Neural cell (in vitro differentiated cells): ENCODE data around the gene COG7. TPM values are rescaled to one million over a fixed set of nuclear protein-coding genes. Genes with fewer than 3 reads are reported as not detected.

Experiments used
- H2AFZ ChIP-seq: fragments of 200-600, 300-800 bp; sonication (generic), shearing (Covaris generic); 2 replicates; pipeline ENCODE4 v1.6.0; 2014; ENCODE audit warnings: low read depth, mild to moderate bottlenecking, antibody characterized with exemption, low read length, moderate library complexity
- H3F3A ChIP-seq: fragments of 200-600 bp; shearing (Covaris generic); 2 replicates; pipeline ENCODE4 v1.6.1; 2016; ENCODE audit warnings: mild to moderate bottlenecking, moderate library complexity, mixed read lengths, antibody characterized with exemption, low read length; ENCODE audit not compliant: insufficient read depth, poor library complexity, severe bottlenecking
- H3K27ac ChIP-seq: fragments of 200-600, 300-800 bp; sonication (generic), shearing (Covaris generic); 2 replicates; pipeline ENCODE4 v1.5.1; 2014; ENCODE audit warnings: mild to moderate bottlenecking, low read length, moderate library complexity
- H3K27me3 ChIP-seq: fragments of 300-800, 200-600 bp; sonication (generic), shearing (Covaris generic); 2 replicates; pipeline ENCODE4 v1.6.0; 2014; ENCODE audit warnings: mild to moderate bottlenecking, low read depth, low read length, moderate library complexity; ENCODE audit not compliant: insufficient read depth
- H3K36me3 ChIP-seq: fragments of 300-800, 200-600 bp; sonication (generic), shearing (Covaris generic); 2 replicates; pipeline ENCODE4 v1.5.1; 2014; ENCODE audit warnings: mild to moderate bottlenecking, antibody characterized with exemption, low read length, moderate library complexity; ENCODE audit not compliant: insufficient read depth
- H3K4me2 ChIP-seq: fragments of 300-800, 200-600 bp; sonication (generic), shearing (Covaris generic); 2 replicates; pipeline ENCODE4 v1.6.0; 2014; ENCODE audit warnings: mild to moderate bottlenecking, low read length
- H3K4me3 ChIP-seq: fragments of 300-800, 200-600 bp; sonication (generic), shearing (Covaris generic); 2 replicates; pipeline ENCODE4 v1.5.1; 2014; ENCODE audit warnings: mild to moderate bottlenecking, low read length, moderate library complexity
- H3K79me2 ChIP-seq: fragments of 200-600 bp; shearing (Covaris generic); replicated peaks from 2 replicates; pipeline ENCODE4 v1.6.0; 2014; ENCODE audit warnings: mild to moderate bottlenecking, low read length, moderate library complexity; ENCODE audit not compliant: insufficient read depth
- H3K9ac ChIP-seq: fragments of 300-800, 200-600 bp; sonication (generic), shearing (Covaris generic); 2 replicates; pipeline ENCODE4 v1.6.1; 2016; ENCODE audit warnings: mild to moderate bottlenecking, low read length, mixed read lengths
- H3K9me2 ChIP-seq: fragments of 200-600 bp; shearing (Covaris generic); 2 replicates; pipeline ENCODE4 v1.6.1; 2016; ENCODE audit warnings: mild to moderate bottlenecking, low read length, mixed read lengths; ENCODE audit not compliant: insufficient read depth
- H3K9me3 ChIP-seq: fragments of 200-600, 300-800 bp; sonication (generic), shearing (Covaris generic); 2 replicates; pipeline ENCODE4 v1.6.1; 2016; ENCODE audit warnings: mild to moderate bottlenecking, mixed run types, low read length, moderate library complexity, mixed read lengths
- H4K20me1 ChIP-seq: fragments of 200-600 bp; shearing (Covaris generic); 2 replicates; pipeline ENCODE4 v1.6.1; 2016; ENCODE audit warnings: mild to moderate bottlenecking, mixed run types; ENCODE audit not compliant: insufficient read depth
- EP300 ChIP-seq: fragments of 450-650 bp; conservative IDR thresholded peaks from 2 replicates; pipeline ENCODE4 v1.6.1; 2014; ENCODE audit warnings: antibody characterized with exemption, mild to moderate bottlenecking, moderate library complexity; ENCODE audit not compliant: poor library complexity, severe bottlenecking
- EZH2 ChIP-seq: fragments of 200-600, 300-800 bp; shearing (Covaris generic), sonication (generic); IDR thresholded peaks from 2 replicates; pipeline ENCODE4 v1.6.1; 2014; ENCODE audit warnings: antibody characterized with exemption, low read length, borderline replicate concordance, mild to moderate bottlenecking; ENCODE audit not compliant: insufficient read depth, poor library complexity, severe bottlenecking
- MXI1 ChIP-seq: fragments of 450-650 bp; conservative IDR thresholded peaks from 2 replicates; pipeline ENCODE4 v1.6.1; 2014; ENCODE audit warnings: antibody characterized with exemption, mild to moderate bottlenecking; ENCODE audit not compliant: poor library complexity, severe bottlenecking
- POLR2AphosphoS5 ChIP-seq: IDR thresholded peaks from 2 replicates; pipeline ENCODE4 v1.6.1; 2012
- RAD21 ChIP-seq: fragments of 450-650 bp; conservative IDR thresholded peaks from 2 replicates; pipeline ENCODE4 v1.6.1; 2014; ENCODE audit warnings: antibody characterized with exemption, mild to moderate bottlenecking, moderate library complexity
- SMC3 ChIP-seq: fragments of 450-650 bp; conservative IDR thresholded peaks from 2 replicates; pipeline ENCODE4 v1.6.1; 2014; ENCODE audit warnings: antibody characterized with exemption, mild to moderate bottlenecking, moderate library complexity; ENCODE audit not compliant: poor library complexity
- TAF1 ChIP-seq: IDR thresholded peaks from 2 replicates; pipeline ENCODE4 v1.6.1; 2012; ENCODE audit warnings: low read depth
- polyA plus RNA-seq: library from polyadenylated mRNA; depleted of rRNA; stranded (reverse); fragments of >200 nt; gene quantifications from 2 replicates; pipeline ENCODE4 v1.2.3, GENCODE V29; 2014
- TF ChIP-seq, protein P1 (sequence below): fragments of 450-650 bp; IDR thresholded peaks from 2 replicates; pipeline ENCODE4 v1.5.1; 2014; ENCODE audit warnings: antibody characterized with exemption, mild to moderate bottlenecking, moderate library complexity; ENCODE audit not compliant: poor library complexity, severe bottlenecking
- TF ChIP-seq, protein P2 (sequence below): IDR thresholded peaks from 2 replicates; pipeline ENCODE4 v1.6.1; 2012; ENCODE audit warnings: borderline replicate concordance

Gene COG7
- polyA plus RNA-seq, 1 donor from 2014 or later = 16.2 TPM

DNA sequence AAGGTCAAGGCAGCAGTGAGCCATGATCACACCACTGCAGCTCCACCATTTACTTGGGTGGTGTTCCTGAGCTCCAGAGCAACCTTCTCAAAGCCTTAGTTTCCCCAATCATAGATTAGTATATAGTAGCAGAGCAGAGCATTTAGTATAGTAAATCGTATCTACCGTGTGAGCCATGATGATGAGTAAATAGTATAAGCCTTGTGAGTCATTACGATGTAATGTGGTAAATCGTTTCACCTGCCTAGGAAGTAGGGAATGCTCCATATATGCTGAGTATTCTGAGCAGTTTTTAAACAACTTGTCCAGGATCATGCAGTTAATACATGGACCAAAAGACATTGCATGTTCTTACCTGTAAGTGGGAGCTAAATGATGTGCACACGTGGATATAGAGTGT, 84.5 kb downstream of the COG7 start:
- no peak overlapping the region for H2AFZ ChIP-seq
- no peak overlapping the region for H3K4me3 ChIP-seq
- no peaks in the 10 kb centered on the region for H3K9me2 ChIP-seq
- no peaks in the 10 kb centered on the region for H3K36me3 ChIP-seq
- no peaks in the 10 kb centered on the region for H3F3A ChIP-seq
- no peak overlapping the region for H3K4me2 ChIP-seq
- H3K79me2 ChIP-seq = no peaks in the 10 kb centered on the region
- H3K27ac ChIP-seq = no peak overlapping the region
- H3K9me3 ChIP-seq = no peaks in the 10 kb centered on the region
- H3K27me3 ChIP-seq = no peaks in the 10 kb centered on the region
- no peak overlapping the region for H3K9ac ChIP-seq
- no peak for TF ChIP-seq EZH2
- TF ChIP-seq POLR2AphosphoS5 = no peak
- TF ChIP-seq, protein P1, sequence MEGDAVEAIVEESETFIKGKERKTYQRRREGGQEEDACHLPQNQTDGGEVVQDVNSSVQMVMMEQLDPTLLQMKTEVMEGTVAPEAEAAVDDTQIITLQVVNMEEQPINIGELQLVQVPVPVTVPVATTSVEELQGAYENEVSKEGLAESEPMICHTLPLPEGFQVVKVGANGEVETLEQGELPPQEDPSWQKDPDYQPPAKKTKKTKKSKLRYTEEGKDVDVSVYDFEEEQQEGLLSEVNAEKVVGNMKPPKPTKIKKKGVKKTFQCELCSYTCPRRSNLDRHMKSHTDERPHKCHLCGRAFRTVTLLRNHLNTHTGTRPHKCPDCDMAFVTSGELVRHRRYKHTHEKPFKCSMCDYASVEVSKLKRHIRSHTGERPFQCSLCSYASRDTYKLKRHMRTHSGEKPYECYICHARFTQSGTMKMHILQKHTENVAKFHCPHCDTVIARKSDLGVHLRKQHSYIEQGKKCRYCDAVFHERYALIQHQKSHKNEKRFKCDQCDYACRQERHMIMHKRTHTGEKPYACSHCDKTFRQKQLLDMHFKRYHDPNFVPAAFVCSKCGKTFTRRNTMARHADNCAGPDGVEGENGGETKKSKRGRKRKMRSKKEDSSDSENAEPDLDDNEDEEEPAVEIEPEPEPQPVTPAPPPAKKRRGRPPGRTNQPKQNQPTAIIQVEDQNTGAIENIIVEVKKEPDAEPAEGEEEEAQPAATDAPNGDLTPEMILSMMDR = no peak
- no peak for TF ChIP-seq SMC3
- TF ChIP-seq RAD21 = no peak
- no peak for TF ChIP-seq TAF1
- TF ChIP-seq EP300 = no peak
- TF ChIP-seq, protein P2, sequence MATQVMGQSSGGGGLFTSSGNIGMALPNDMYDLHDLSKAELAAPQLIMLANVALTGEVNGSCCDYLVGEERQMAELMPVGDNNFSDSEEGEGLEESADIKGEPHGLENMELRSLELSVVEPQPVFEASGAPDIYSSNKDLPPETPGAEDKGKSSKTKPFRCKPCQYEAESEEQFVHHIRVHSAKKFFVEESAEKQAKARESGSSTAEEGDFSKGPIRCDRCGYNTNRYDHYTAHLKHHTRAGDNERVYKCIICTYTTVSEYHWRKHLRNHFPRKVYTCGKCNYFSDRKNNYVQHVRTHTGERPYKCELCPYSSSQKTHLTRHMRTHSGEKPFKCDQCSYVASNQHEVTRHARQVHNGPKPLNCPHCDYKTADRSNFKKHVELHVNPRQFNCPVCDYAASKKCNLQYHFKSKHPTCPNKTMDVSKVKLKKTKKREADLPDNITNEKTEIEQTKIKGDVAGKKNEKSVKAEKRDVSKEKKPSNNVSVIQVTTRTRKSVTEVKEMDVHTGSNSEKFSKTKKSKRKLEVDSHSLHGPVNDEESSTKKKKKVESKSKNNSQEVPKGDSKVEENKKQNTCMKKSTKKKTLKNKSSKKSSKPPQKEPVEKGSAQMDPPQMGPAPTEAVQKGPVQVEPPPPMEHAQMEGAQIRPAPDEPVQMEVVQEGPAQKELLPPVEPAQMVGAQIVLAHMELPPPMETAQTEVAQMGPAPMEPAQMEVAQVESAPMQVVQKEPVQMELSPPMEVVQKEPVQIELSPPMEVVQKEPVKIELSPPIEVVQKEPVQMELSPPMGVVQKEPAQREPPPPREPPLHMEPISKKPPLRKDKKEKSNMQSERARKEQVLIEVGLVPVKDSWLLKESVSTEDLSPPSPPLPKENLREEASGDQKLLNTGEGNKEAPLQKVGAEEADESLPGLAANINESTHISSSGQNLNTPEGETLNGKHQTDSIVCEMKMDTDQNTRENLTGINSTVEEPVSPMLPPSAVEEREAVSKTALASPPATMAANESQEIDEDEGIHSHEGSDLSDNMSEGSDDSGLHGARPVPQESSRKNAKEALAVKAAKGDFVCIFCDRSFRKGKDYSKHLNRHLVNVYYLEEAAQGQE = no peak
- H4K20me1 ChIP-seq = no peaks in the 10 kb centered on the region

DNA sequence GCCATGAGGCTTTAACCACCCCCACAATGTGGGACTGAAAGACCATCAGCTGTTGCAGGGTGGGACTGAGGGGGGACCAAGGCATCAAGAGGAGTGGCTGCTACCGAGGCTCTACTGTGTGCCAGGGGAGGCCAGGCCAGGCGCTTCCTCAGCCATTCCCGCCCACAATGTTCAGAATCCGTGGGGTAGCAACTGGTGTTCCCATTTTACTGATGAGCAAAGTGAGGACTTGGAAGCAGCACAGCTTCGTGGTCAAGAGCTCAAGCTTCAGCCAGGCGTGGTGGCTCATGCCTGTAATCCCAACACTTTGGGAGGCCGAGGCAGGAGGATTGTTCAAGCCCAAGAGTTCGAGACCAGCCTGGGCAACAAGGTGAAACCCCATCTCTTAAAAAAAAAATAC, 85.0 kb downstream of the COG7 start:
- Histone ChIP-seq H3K4me2 (no peak overlapping the region), H3K9me3 (no peaks in the 10 kb centered on the region), H3K27ac (no peak overlapping the region), H3K79me2 (no peaks in the 10 kb centered on the region), H2AFZ (no peak overlapping the region), H3K27me3 (no peaks in the 10 kb centered on the region), H3K36me3 (no peaks in the 10 kb centered on the region), H4K20me1 (no peaks in the 10 kb centered on the region), H3K9ac (no peak overlapping the region), H3K4me3 (no peak overlapping the region), H3K9me2 (no peaks in the 10 kb centered on the region), H3F3A (no peaks in the 10 kb centered on the region)
- TF ChIP-seq RAD21 = no peak
- TF ChIP-seq SMC3 = no peak
- TF ChIP-seq, protein P1 = no peak
- no peak for TF ChIP-seq EP300
- no peak for TF ChIP-seq MXI1
- TF ChIP-seq TAF1 = no peak
- no peak for TF ChIP-seq EZH2
- TF ChIP-seq POLR2AphosphoS5 = no peak
- TF ChIP-seq, protein P2 = no peak
